Endothelial cell of umbilical vein (primary cell): ENCODE data around the gene SPACA9. TPM values are rescaled to one million over a fixed set of nuclear protein-coding genes. Genes with fewer than 3 reads are reported as not detected.

Experiments used
- BruUV-seq: library from RNA; stranded (reverse); fragments of 400-500 nt; replicated peaks from 2 replicates; lab custom pipeline; 2021; lab: Mats Ljungman, UMichigan
- CTCF ChIA-PET: fragments of 300-600, 350-600 bp; sonication (Branson Sonifier 250); formaldehyde crosslinking; loops from one replicate; lab custom pipeline; 2021; ENCODE audit warnings: antibody characterized with exemption, inconsistent platforms; lab: Charles Lee
- POLR2A ChIA-PET: fragments of 300-600, 350-600 bp; sonication (Branson Sonifier 250); formaldehyde crosslinking; loops from one replicate; lab custom pipeline; 2021; ENCODE audit warnings: antibody characterized with exemption, inconsistent platforms; lab: Charles Lee
- DNase-seq: peaks from one replicate; pipeline ENCODE4 v3.0.0-alpha.2; 2011; ENCODE audit warnings: low read depth, low spot score
- FAIRE-seq: peaks from 2 replicates; lab custom pipeline; 2011; peaks lifted over from hg19 to GRCh38; lab: Jason Lieb, UNC
- H2AFZ ChIP-seq: 2 replicates; pipeline ENCODE4 v1.6.0; 2012; ENCODE audit warnings: low read depth, low read length, control low read depth, inconsistent platforms
- H3K27ac ChIP-seq: 2 replicates; pipeline ENCODE4 v1.5.1; 2011; ENCODE audit warnings: low read depth, mild to moderate bottlenecking, control low read depth, low read length, moderate library complexity; ENCODE audit not compliant: insufficient read depth
- H3K27me3 ChIP-seq, 2 experiments: 2 replicates each; pipeline versions ENCODE4 v1.6.0 to v1.6.1; 2011; ENCODE audit warnings: low read length in 2 of 2, mixed read lengths in 1 of 2; ENCODE audit not compliant: control insufficient read depth in 2 of 2, insufficient read depth in 2 of 2
- H3K36me3 ChIP-seq, 2 experiments: 2 replicates in 1 of 2; 3 replicates in 1 of 2; pipeline ENCODE4 v1.5.1; 2011; ENCODE audit warnings: low read length in 2 of 2, mild to moderate bottlenecking in 1 of 2, moderate library complexity in 1 of 2; ENCODE audit not compliant: control insufficient read depth in 2 of 2, insufficient read depth in 2 of 2; ENCODE audit errors: extremely low read depth in 1 of 2
- H3K4me1 ChIP-seq: 3 replicates; pipeline ENCODE4 v1.5.1; 2011; ENCODE audit warnings: mild to moderate bottlenecking, low read length; ENCODE audit not compliant: control insufficient read depth, insufficient read depth; ENCODE audit errors: extremely low read depth
- H3K4me2 ChIP-seq: 2 replicates; pipeline ENCODE4 v1.6.1; 2011; ENCODE audit warnings: low read length, control low read depth, mixed read lengths; ENCODE audit not compliant: insufficient read depth
- H3K4me3 ChIP-seq, 3 experiments: fragments of 200-600 bp in 1 of 3; sonication (generic), shearing (Covaris generic) in 1 of 3; replicated peaks in 1 of 3; 2 replicates each; pipeline ENCODE4 v1.5.1; 2011 to 2016; ENCODE audit warnings: control low read depth in 3 of 3, low read length in 3 of 3, mild to moderate bottlenecking in 2 of 3, inconsistent platforms in 1 of 3, low read depth in 1 of 3, moderate library complexity in 1 of 3; ENCODE audit not compliant: insufficient read depth in 1 of 3
- H3K79me2 ChIP-seq: 2 replicates; pipeline ENCODE4 v1.6.0; 2012; ENCODE audit warnings: low read length, inconsistent platforms; ENCODE audit not compliant: control insufficient read depth, insufficient read depth
- H3K9ac ChIP-seq: replicated peaks from 2 replicates; pipeline ENCODE3; 2011; ENCODE audit warnings: low read length, control low read depth; ENCODE audit not compliant: insufficient read depth; ENCODE audit errors: extremely low read depth
- H3K9me1 ChIP-seq: replicated peaks from 3 replicates; pipeline ENCODE4 v1.6.0; 2011; ENCODE audit warnings: mild to moderate bottlenecking, low read length; ENCODE audit not compliant: control insufficient read depth, insufficient read depth; ENCODE audit errors: extremely low read depth
- H3K9me3 ChIP-seq: replicated peaks from 2 replicates; pipeline ENCODE4 v1.5.1; 2012; ENCODE audit warnings: low read length, inconsistent platforms; ENCODE audit not compliant: control insufficient read depth, insufficient read depth
- H4K20me1 ChIP-seq: replicated peaks from 2 replicates; pipeline ENCODE3; 2011; ENCODE audit warnings: mild to moderate bottlenecking, low read length; ENCODE audit not compliant: control insufficient read depth, insufficient read depth; ENCODE audit errors: extremely low read depth
- EZH2 ChIP-seq: IDR thresholded peaks from 2 replicates; pipeline ENCODE4 v1.6.1; 2012; ENCODE audit warnings: borderline replicate concordance, low read depth, mild to moderate bottlenecking, moderate library complexity, low read length, inconsistent platforms; ENCODE audit not compliant: severe bottlenecking
- FOS ChIP-seq: IDR thresholded peaks from 2 replicates; pipeline ENCODE4 v1.6.1; 2011; ENCODE audit warnings: mild to moderate bottlenecking, low read length, moderate library complexity, borderline replicate concordance; ENCODE audit not compliant: insufficient read depth
- JUN ChIP-seq: IDR thresholded peaks from 2 replicates; pipeline ENCODE4 v1.6.1; 2011; ENCODE audit warnings: borderline replicate concordance, low read depth; ENCODE audit not compliant: insufficient read length, insufficient read depth
- MYC ChIP-seq: IDR thresholded peaks from one replicate; pipeline ENCODE4 v1.6.1; 2011; ENCODE audit warnings: mild to moderate bottlenecking, low read depth, low read length
- POLR2A ChIP-seq: IDR thresholded peaks from 2 replicates; pipeline ENCODE4 v1.6.1; 2012; ENCODE audit warnings: low read depth, mild to moderate bottlenecking, control low read depth, low read length
- POLR2AphosphoS5 ChIP-seq: IDR thresholded peaks from 2 replicates; pipeline ENCODE4 v1.6.1; 2012; ENCODE audit warnings: low read depth, mild to moderate bottlenecking, control low read depth, low read length, moderate library complexity; ENCODE audit not compliant: insufficient read depth
- dilution Hi-C: fragments of 300-500 bp; cut with MboI; formaldehyde crosslinking; loops from one replicate; pipeline ENCODE4 v1.15.0; 2019; ENCODE audit warnings: low sequenced_read_pairs; ENCODE audit not compliant: extremely low pct_ligation_motif_present
- intact Hi-C: fragments of 100-400 bp; cut with micrococcal nuclease; formaldehyde crosslinking; loops from one replicate; pipeline ENCODE4 v1.10.0; 2022
- polyA plus RNA-seq, 4 experiments: library from polyadenylated mRNA; depleted of rRNA in 3 of 4; stranded (reverse) in 3 of 4; unstranded in 1 of 4; fragments of >200 nt; gene quantifications; 2 replicates each; pipeline versions ENCODE4 v1.2.1 to v1.2.3, GENCODE V29; 2011 to 2012; ENCODE audit warnings: missing spikeins in 1 of 4
- total RNA-seq: library from RNA; stranded (reverse); gene quantifications from 2 replicates; pipeline ENCODE4 v1.2.3, GENCODE V29; 2021
- TF ChIP-seq, protein P1 (sequence below), 2 donors: IDR thresholded peaks; 1 replicate in 1 of 2; 2 replicates in 1 of 2; pipeline ENCODE4 v1.5.1; 2011; ENCODE audit warnings: low read length in 2 of 2, mild to moderate bottlenecking in 2 of 2, moderate library complexity in 2 of 2, control low read depth in 1 of 2, inconsistent platforms in 1 of 2, low read depth in 1 of 2; ENCODE audit not compliant: insufficient read depth in 1 of 2; ENCODE audit errors: extremely low read depth in 1 of 2
- TF ChIP-seq, protein P2 (sequence below): IDR thresholded peaks from 2 replicates; pipeline ENCODE4 v1.6.1; 2011; ENCODE audit not compliant: insufficient read depth, insufficient read length

Gene SPACA9
- total and polyA plus RNA-seq, 2 donors (not counting 3 experiments of a cell fraction or from before 2014, with no cell fraction given): 2.6 to 3.6 TPM

DNA sequence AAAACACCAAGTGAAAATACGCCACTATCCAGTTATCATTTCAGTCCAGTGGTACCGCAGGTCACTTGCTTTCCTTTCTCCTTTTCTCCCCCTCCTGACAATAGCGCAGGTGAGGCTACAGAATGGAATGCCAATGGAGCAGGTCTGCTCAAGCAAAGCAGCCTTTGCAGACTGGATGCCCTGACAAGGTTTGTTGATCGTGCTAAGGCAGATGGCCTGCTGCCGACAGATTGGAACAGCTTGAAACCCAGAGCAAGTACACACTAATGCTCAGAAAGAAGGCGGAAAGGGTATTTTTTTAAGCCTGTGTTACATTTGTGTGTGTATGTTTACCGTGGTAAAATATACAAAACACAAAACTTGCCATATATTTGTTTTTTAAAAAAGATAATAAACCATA is 19.4 kb downstream of the SPACA9 start:
- H3K4me3 ChIP-seq: no peak overlapping the region
- no TSS peak for BruUV-seq
- H2AFZ ChIP-seq: no peak overlapping the region
- H3K27me3 ChIP-seq: no peaks in the 10 kb centered on the region
- POLR2A ChIA-PET: no interaction called here
- no peaks in the 10 kb centered on the region for H3K9me1 ChIP-seq
- H3K4me2 ChIP-seq: no peak overlapping the region
- H3K36me3 ChIP-seq: peaks cover 11 to 43% of the 10 kb centered on the region in 2 experiments
- intact Hi-C loops: no loop called here
- no peaks in the 10 kb centered on the region for H3K9me3 ChIP-seq
- FAIRE-seq (no peak), DNase-seq (no peak)
- CTCF ChIA-PET: interaction anchor here (1.0 kb wide), 1 partner anchor 18 kb away, joined by 3 read pairs; no protein-coding TSS in a partner anchor
- no peaks in the 10 kb centered on the region for H3K4me1 ChIP-seq
- no peak overlapping the region for H3K9ac ChIP-seq
- TF ChIP-seq, protein P1, sequence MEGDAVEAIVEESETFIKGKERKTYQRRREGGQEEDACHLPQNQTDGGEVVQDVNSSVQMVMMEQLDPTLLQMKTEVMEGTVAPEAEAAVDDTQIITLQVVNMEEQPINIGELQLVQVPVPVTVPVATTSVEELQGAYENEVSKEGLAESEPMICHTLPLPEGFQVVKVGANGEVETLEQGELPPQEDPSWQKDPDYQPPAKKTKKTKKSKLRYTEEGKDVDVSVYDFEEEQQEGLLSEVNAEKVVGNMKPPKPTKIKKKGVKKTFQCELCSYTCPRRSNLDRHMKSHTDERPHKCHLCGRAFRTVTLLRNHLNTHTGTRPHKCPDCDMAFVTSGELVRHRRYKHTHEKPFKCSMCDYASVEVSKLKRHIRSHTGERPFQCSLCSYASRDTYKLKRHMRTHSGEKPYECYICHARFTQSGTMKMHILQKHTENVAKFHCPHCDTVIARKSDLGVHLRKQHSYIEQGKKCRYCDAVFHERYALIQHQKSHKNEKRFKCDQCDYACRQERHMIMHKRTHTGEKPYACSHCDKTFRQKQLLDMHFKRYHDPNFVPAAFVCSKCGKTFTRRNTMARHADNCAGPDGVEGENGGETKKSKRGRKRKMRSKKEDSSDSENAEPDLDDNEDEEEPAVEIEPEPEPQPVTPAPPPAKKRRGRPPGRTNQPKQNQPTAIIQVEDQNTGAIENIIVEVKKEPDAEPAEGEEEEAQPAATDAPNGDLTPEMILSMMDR (IDR thresholded peaks at IDR 0.05; ENCODE audit: extremely low read depth in 1 of 2, insufficient read depth in 1 of 2, low read depth in 1 of 2, low read length in 2 of 2): no peak
- TF ChIP-seq FOS: no peak
- TF ChIP-seq MYC: no peak
- no peak for TF ChIP-seq POLR2A
- no peak for TF ChIP-seq JUN
- no peak for TF ChIP-seq EZH2
- TF ChIP-seq, protein P2, sequence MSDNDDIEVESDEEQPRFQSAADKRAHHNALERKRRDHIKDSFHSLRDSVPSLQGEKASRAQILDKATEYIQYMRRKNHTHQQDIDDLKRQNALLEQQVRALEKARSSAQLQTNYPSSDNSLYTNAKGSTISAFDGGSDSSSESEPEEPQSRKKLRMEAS: no peak
- TF ChIP-seq POLR2AphosphoS5: no peak
- H3K79me2 ChIP-seq: no peaks in the 10 kb centered on the region
- H3K27ac ChIP-seq: no peak overlapping the region
- no peaks in the 10 kb centered on the region for H4K20me1 ChIP-seq
- dilution Hi-C loops: no loop called here
